Measurements from ENCODE around the gene RFC3. TPM values are rescaled to one million over a fixed set of nuclear protein-coding genes. Genes with fewer than 3 reads are reported as not detected.

RFC3 gene
- total RNA-seq, 2 donors from 2014 or later = 2.6 to 6.3 TPM

GRCh38 chr13:33840402-33840801, 22.5 kb downstream of the RFC3 start:
- H3K9me3 ChIP-seq = no peaks in the 10 kb centered on the region
- no peak overlapping the region for H3K27ac ChIP-seq
- H3K4me1 ChIP-seq (ENCODE audit: control insufficient read depth in 1 of 2, low read depth in 2 of 2) = no peaks in the 10 kb centered on the region
- H3K36me3 ChIP-seq = no peaks in the 10 kb centered on the region
- DNase-seq (ENCODE audit: low spot score) = no peak
- no peak overlapping the region for H3K4me3 ChIP-seq
- ATAC-seq (ENCODE audit: insufficient number of reproducible peaks, low FRiP score, low read depth) = no peak
- TF ChIP-seq, protein P1, sequence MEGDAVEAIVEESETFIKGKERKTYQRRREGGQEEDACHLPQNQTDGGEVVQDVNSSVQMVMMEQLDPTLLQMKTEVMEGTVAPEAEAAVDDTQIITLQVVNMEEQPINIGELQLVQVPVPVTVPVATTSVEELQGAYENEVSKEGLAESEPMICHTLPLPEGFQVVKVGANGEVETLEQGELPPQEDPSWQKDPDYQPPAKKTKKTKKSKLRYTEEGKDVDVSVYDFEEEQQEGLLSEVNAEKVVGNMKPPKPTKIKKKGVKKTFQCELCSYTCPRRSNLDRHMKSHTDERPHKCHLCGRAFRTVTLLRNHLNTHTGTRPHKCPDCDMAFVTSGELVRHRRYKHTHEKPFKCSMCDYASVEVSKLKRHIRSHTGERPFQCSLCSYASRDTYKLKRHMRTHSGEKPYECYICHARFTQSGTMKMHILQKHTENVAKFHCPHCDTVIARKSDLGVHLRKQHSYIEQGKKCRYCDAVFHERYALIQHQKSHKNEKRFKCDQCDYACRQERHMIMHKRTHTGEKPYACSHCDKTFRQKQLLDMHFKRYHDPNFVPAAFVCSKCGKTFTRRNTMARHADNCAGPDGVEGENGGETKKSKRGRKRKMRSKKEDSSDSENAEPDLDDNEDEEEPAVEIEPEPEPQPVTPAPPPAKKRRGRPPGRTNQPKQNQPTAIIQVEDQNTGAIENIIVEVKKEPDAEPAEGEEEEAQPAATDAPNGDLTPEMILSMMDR (IDR thresholded peaks at IDR 0.05) = no peak
- no peaks in the 10 kb centered on the region for H3K27me3 ChIP-seq (replicated peaks; ENCODE audit: insufficient read depth)

DNA sequence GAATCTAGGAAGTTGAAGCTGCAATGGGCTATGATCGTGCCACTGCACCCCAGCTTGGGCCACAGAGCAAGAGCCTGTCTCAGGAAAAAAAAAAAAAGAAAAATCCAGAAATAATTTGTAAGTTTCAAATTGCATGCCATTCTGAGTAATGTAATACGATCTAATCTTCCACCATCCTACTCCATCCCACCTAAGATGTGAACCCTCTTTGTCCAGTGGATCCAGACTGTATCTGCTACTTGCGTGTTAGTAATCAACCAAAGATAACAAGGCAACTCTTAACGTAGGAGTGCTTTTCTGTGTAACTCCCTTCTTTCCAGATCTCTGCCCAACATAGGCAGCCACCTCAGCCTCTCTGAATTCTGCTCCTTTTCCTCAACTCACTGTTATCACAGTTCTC, 24.3 kb downstream of the RFC3 start:
- DNase-seq (ENCODE audit: low spot score) (no peak), ATAC-seq (ENCODE audit: insufficient number of reproducible peaks, low FRiP score, low read depth) (no peak)
- no peaks in the 10 kb centered on the region for H3K27me3 ChIP-seq (replicated peaks; ENCODE audit: insufficient read depth)
- no peaks in the 10 kb centered on the region for H3K9me3 ChIP-seq
- TF ChIP-seq, protein P1 (IDR thresholded peaks at IDR 0.05) = no peak
- no peaks in the 10 kb centered on the region for H3K36me3 ChIP-seq
- no peak overlapping the region for H3K4me3 ChIP-seq
- no peak overlapping the region for H3K27ac ChIP-seq
- no peaks in the 10 kb centered on the region for H3K4me1 ChIP-seq (ENCODE audit: control insufficient read depth in 1 of 2, low read depth in 2 of 2)

DNA sequence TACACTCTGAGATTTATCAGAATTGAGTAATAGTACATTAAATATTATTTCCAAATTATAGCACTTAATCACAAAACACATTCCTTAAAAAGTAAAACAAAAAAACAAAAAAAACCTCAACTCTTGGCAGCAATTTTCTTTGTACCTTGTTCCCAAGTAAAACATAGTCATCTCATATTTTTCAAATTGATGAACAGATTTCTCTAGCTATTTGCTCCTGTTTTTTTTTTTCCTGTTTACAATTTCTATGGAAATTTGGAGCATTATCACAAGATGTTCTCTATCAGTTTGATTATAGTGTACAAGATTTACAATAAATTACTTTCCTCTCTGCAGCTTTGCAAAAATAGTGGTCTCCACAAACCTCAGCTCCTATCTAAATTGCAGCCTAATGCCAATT, 25.0 kb downstream of the RFC3 start:
- Histone ChIP-seq H3K4me3 (no peak overlapping the region), H3K4me1 (ENCODE audit: control insufficient read depth in 1 of 2, low read depth in 2 of 2) (no peaks in the 10 kb centered on the region), H3K27ac (no peak overlapping the region), H3K27me3 (replicated peaks; ENCODE audit: insufficient read depth) (no peaks in the 10 kb centered on the region), H3K9me3 (no peaks in the 10 kb centered on the region), H3K36me3 (no peaks in the 10 kb centered on the region)
- DNase-seq (ENCODE audit: low spot score) (no peak), ATAC-seq (ENCODE audit: insufficient number of reproducible peaks, low FRiP score, low read depth) (no peak)
- TF ChIP-seq, protein P1 (IDR thresholded peaks at IDR 0.05) = no peak

DNA sequence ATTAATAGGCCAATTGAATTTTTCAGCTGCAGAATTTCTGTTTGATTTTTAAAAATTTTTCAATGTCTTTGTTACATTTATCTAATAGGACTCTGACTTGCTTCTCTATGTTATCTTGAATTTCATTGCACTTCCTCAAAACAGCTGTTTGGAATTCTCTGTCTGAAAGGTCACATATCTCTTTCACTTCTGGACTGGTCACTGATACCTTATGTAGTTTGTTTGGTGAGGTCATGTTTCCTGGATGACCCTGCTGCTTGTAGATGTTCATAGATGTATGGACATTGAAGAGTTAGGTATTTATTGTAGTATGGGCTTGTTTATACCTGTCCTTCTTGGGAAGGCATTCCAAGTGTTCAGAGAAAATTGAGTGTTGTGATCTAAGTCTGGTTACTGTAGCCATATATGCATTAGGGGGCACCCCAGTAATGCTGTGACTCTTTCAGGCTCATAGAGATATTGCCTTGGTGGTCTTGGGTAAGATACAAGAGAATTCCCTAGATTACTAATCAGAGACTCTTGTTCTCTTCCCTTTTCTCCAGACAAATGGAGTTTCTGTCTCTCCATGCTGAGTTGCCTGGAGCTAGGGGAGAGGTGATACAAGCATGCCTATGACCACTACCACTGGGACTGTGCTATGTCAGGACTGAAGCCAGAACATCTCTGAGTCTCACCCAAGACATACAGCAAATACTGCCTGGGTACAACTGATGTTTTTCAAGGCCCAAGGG, 27.8 kb downstream of the RFC3 start:
- Histone ChIP-seq H3K4me1 (ENCODE audit: control insufficient read depth in 1 of 2, low read depth in 2 of 2) (no peaks in the 10 kb centered on the region), H3K36me3 (no peaks in the 10 kb centered on the region), H3K27me3 (replicated peaks; ENCODE audit: insufficient read depth) (no peaks in the 10 kb centered on the region), H3K9me3 (no peaks in the 10 kb centered on the region), H3K27ac (no peak overlapping the region), H3K4me3 (no peak overlapping the region)
- no peak for ATAC-seq (ENCODE audit: insufficient number of reproducible peaks, low FRiP score, low read depth)
- no peak for DNase-seq (ENCODE audit: low spot score)
- TF ChIP-seq, protein P1 (IDR thresholded peaks at IDR 0.05) = no peak

GRCh38 chr13:33846303-33847062, 28.5 kb downstream of the RFC3 start:
- ATAC-seq (ENCODE audit: insufficient number of reproducible peaks, low FRiP score, low read depth) (no peak), DNase-seq (ENCODE audit: low spot score) (no peak)
- Histone ChIP-seq H3K4me1 (ENCODE audit: control insufficient read depth in 1 of 2, low read depth in 2 of 2) (no peaks in the 10 kb centered on the region), H3K4me3 (no peak overlapping the region), H3K9me3 (no peaks in the 10 kb centered on the region), H3K36me3 (no peaks in the 10 kb centered on the region), H3K27me3 (replicated peaks; ENCODE audit: insufficient read depth) (no peaks in the 10 kb centered on the region), H3K27ac (no peak overlapping the region)
- TF ChIP-seq, protein P1 (IDR thresholded peaks at IDR 0.05) = no peak

All from thoracic aorta (tissue), 2 donors.